NCI-H1417 (cell line): Measurements from ENCODE around the gene HSF2.
A peak's percentile ranks its signal among the peaks of the same experiment; 100 is the strongest.
"Not testable (repeated sequence)": the region's sequence is repeated elsewhere in the genome, so short reads cannot be mapped to it uniquely, and the experiment has no call there.

Experiments
- DNase-seq, 3 experiments: peaks; one replicate each; lab custom pipeline; 2025; lab: John Stamatoyannopoulos, UW

The HSF2 gene

GRCh38 chr6:122455116-122455515 lies 55.7 kb downstream of the HSF2 start:
- DNase-seq: not testable (repeated sequence)

GRCh38 chr6:122458087-122458486 lies 58.6 kb downstream of the HSF2 start:
- DNase-seq: no peak

- DNase-seq: no peak
These were observed 59.8 kb downstream of the HSF2 start for GRCh38 chr6:122459240-122459639.

GRCh38 chr6:122459865-122460416 lies 60.5 kb downstream of the HSF2 start:
- DNase-seq: not testable (repeated sequence)

GRCh38 chr6:122461885-122462284 lies 62.4 kb downstream of the HSF2 start:
- DNase-seq: no peak

- peak; percentile 91 to 95 (median 92) for DNase-seq
These were observed 71.9 kb downstream of the HSF2 start, which contains the start of gene SERINC1 for GRCh38 chr6:122471107-122472021. TSS of gene SERINC1 (minus strand) at chr6:122471807. CDS start at chr6:122471737, 70 bp downstream.

- DNase-seq: peak in 1 of 3 experiments; percentile 48
These were observed 72.5 kb downstream of the HSF2 start for GRCh38 chr6:122472022-122472340.

GRCh38 chr6:122476131-122476530 lies 76.7 kb downstream of the HSF2 start:
- DNase-seq: peak in 2 of 3 experiments; percentile 3 to 39

GRCh38 chr6:122482750-122483080 lies 83.3 kb downstream of the HSF2 start:
- no peak for DNase-seq
